Panc1 (cell line): ENCODE measurements around the gene MYRIP. TPM values are rescaled to one million over a fixed set of nuclear protein-coding genes. Genes with fewer than 3 reads are reported as not detected.

Source experiments
- ATAC-seq: fragments of 200-7000 bp; cut with Tn5 transposase; 2 replicates; pipeline ENCODE4 v1.9.1; 2020; ENCODE audit warnings: mild to moderate bottlenecking, moderate library complexity
- BruUV-seq: library from RNA; stranded (reverse); fragments of 400-500 nt; replicated peaks from 2 replicates; lab custom pipeline; 2021; lab: Mats Ljungman, UMichigan
- CTCF ChIA-PET: fragments of 300-600 bp; sonication (Branson Sonifier 250); formaldehyde crosslinking; loops from one replicate; lab custom pipeline; 2022; ENCODE audit warnings: antibody characterized with exemption; lab: Charles Lee
- POLR2A ChIA-PET: fragments of 300-600 bp; sonication (Branson Sonifier 250); formaldehyde crosslinking; loops from one replicate; lab custom pipeline; 2022; ENCODE audit warnings: antibody characterized with exemption; lab: Charles Lee
- DNase-seq: peaks from one replicate; pipeline ENCODE4 v3.0.0-alpha.2; 2010; ENCODE audit warnings: low read depth, low spot score
- H3K27ac ChIP-seq: 2 replicates; pipeline ENCODE4 v1.5.1; 2011; ENCODE audit warnings: mild to moderate bottlenecking, low read length, inconsistent platforms
- H3K27me3 ChIP-seq: fragments of 200-500 bp; sonication (Bioruptor generic); 2 replicates; pipeline ENCODE4 v1.6.0; 2014; ENCODE audit warnings: low read length, inconsistent platforms; ENCODE audit not compliant: control insufficient read depth, insufficient read depth
- H3K36me3 ChIP-seq: fragments of 200-500 bp; sonication (Bioruptor generic); 2 replicates; pipeline ENCODE4 v1.5.1; 2014; ENCODE audit warnings: inconsistent platforms, mild to moderate bottlenecking, low read length, moderate library complexity; ENCODE audit not compliant: control insufficient read depth, insufficient read depth
- H3K4me1 ChIP-seq: 2 replicates; pipeline ENCODE4 v1.5.1; 2011; ENCODE audit warnings: inconsistent platforms, mild to moderate bottlenecking, low read length, moderate library complexity; ENCODE audit not compliant: control insufficient read depth, insufficient read depth
- H3K4me3 ChIP-seq, 2 experiments: 2 replicates each; pipeline ENCODE4 v1.5.1; 2011 to 2012; ENCODE audit warnings: low read depth in 2 of 2, low read length in 2 of 2, mild to moderate bottlenecking in 2 of 2, inconsistent platforms in 1 of 2, moderate library complexity in 1 of 2
- H3K9me3 ChIP-seq: fragments of 200-500 bp; sonication (Bioruptor generic); 2 replicates; pipeline ENCODE4 v1.5.1; 2014; ENCODE audit warnings: low read depth, mild to moderate bottlenecking, inconsistent platforms, low read length, moderate library complexity; ENCODE audit not compliant: control insufficient read depth, insufficient read depth
- POLR2AphosphoS5 ChIP-seq: IDR thresholded peaks from 2 replicates; pipeline ENCODE4 v1.6.1; 2012; ENCODE audit warnings: mild to moderate bottlenecking, low read depth, low read length, moderate library complexity
- SIN3A ChIP-seq: IDR thresholded peaks from 2 replicates; pipeline ENCODE4 v1.6.1; 2012; ENCODE audit warnings: low read depth, mild to moderate bottlenecking, low read length, moderate library complexity, borderline replicate concordance; ENCODE audit not compliant: insufficient read depth
- TCF7L2 ChIP-seq: IDR thresholded peaks from 2 replicates; pipeline ENCODE4 v1.6.1; 2011; ENCODE audit warnings: mild to moderate bottlenecking, low read depth, low read length, inconsistent platforms
- in situ Hi-C: cut with HindIII; loops from 2 replicates; pipeline ENCODE4 v1.10.0; 2016; ENCODE audit warnings: low sequenced_read_pairs, low pct_unique_long_range_greater_than_20kb
- intact Hi-C: fragments of 100-400 bp; cut with micrococcal nuclease; formaldehyde crosslinking; loops from one replicate; pipeline ENCODE4 v1.10.0; 2022; ENCODE audit not compliant: unreplicated experiment
- total RNA-seq: library from RNA; stranded (reverse); gene quantifications from one replicate; pipeline ENCODE4 v1.2.1, GENCODE V29; 2021; ENCODE audit not compliant: unreplicated experiment
- TF ChIP-seq, protein P1 (sequence below), 2 experiments: IDR thresholded peaks; 2 replicates each; pipeline ENCODE4 v1.6.1; 2011 to 2012; ENCODE audit warnings: low read depth in 2 of 2, control low read depth in 1 of 2, low read length in 1 of 2, mild to moderate bottlenecking in 1 of 2, moderate library complexity in 1 of 2; ENCODE audit not compliant: insufficient read depth in 1 of 2
- TF ChIP-seq, protein P2 (sequence below): fragments of 450-650 bp; IDR thresholded peaks from 2 replicates; pipeline ENCODE4 v1.5.1; 2017; ENCODE audit warnings: mild to moderate bottlenecking

Gene MYRIP
- total RNA-seq, 1 experiment from 2014 or later: 0.59 TPM

DNA sequence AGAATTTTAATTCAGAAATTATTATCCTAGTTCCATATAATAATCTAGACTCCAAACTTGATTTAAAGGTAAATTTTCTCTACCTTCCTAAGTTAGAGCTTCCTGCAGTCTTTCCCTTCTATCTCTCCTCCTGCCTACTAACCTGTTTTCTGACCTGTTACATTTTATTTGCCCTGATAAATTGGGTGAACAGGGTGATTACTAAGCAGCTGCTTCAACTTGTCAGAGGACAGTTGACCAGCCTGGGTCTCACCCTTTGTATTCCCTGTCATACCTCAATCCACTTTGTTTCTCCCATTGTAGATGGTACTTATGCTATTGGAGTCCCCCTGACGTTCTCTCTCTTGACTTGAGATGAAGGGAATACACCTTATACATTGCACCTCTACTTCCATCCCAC, 28.4 kb upstream of the MYRIP start:
- Histone ChIP-seq H3K4me3 (no peak overlapping the region), H3K36me3 (no peaks in the 10 kb centered on the region), H3K27me3 (no peaks in the 10 kb centered on the region; the same call in 1 of the 2 replicates), H3K27ac (no peak overlapping the region), H3K4me1 (no peaks in the 10 kb centered on the region), H3K9me3 (no peaks in the 10 kb centered on the region)
- in situ Hi-C loops: no loop called here
- POLR2A ChIA-PET: no interaction called here
- no peak for DNase-seq
- TF ChIP-seq TCF7L2 (no peak), SIN3A (no peak), POLR2AphosphoS5 (no peak)
- TF ChIP-seq, protein P1, sequence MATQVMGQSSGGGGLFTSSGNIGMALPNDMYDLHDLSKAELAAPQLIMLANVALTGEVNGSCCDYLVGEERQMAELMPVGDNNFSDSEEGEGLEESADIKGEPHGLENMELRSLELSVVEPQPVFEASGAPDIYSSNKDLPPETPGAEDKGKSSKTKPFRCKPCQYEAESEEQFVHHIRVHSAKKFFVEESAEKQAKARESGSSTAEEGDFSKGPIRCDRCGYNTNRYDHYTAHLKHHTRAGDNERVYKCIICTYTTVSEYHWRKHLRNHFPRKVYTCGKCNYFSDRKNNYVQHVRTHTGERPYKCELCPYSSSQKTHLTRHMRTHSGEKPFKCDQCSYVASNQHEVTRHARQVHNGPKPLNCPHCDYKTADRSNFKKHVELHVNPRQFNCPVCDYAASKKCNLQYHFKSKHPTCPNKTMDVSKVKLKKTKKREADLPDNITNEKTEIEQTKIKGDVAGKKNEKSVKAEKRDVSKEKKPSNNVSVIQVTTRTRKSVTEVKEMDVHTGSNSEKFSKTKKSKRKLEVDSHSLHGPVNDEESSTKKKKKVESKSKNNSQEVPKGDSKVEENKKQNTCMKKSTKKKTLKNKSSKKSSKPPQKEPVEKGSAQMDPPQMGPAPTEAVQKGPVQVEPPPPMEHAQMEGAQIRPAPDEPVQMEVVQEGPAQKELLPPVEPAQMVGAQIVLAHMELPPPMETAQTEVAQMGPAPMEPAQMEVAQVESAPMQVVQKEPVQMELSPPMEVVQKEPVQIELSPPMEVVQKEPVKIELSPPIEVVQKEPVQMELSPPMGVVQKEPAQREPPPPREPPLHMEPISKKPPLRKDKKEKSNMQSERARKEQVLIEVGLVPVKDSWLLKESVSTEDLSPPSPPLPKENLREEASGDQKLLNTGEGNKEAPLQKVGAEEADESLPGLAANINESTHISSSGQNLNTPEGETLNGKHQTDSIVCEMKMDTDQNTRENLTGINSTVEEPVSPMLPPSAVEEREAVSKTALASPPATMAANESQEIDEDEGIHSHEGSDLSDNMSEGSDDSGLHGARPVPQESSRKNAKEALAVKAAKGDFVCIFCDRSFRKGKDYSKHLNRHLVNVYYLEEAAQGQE (IDR thresholded peaks at IDR 0.05; ENCODE audit: insufficient read depth in 1 of 2, low read depth in 2 of 2, low read length in 1 of 2): no peak
- TF ChIP-seq, protein P2, sequence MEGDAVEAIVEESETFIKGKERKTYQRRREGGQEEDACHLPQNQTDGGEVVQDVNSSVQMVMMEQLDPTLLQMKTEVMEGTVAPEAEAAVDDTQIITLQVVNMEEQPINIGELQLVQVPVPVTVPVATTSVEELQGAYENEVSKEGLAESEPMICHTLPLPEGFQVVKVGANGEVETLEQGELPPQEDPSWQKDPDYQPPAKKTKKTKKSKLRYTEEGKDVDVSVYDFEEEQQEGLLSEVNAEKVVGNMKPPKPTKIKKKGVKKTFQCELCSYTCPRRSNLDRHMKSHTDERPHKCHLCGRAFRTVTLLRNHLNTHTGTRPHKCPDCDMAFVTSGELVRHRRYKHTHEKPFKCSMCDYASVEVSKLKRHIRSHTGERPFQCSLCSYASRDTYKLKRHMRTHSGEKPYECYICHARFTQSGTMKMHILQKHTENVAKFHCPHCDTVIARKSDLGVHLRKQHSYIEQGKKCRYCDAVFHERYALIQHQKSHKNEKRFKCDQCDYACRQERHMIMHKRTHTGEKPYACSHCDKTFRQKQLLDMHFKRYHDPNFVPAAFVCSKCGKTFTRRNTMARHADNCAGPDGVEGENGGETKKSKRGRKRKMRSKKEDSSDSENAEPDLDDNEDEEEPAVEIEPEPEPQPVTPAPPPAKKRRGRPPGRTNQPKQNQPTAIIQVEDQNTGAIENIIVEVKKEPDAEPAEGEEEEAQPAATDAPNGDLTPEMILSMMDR: no peak
- intact Hi-C loops: no loop called here
- no TSS peak for BruUV-seq
- CTCF ChIA-PET: no interaction called here
- no peak for ATAC-seq

DNA sequence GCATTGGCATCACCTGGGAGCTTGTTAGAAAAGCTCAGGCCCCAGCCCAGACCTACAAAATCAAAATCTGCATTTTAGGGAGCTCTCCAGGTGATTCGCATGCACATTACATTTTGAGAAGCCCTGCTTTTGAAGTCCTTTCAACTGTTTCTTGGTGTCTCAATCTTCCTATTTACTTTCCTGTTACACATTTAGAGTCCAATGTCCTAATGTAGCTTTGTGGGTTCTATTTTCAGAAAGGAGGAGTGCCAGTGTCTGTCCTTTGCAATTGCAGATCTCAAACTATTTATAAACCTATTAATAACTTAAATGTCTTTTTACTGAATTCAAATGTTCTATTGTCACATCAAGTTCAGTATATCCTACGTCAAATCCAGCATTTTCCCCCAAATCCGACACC, 27.8 kb upstream of the MYRIP start:
- no peaks in the 10 kb centered on the region for H3K4me1 ChIP-seq
- DNase-seq (no peak), ATAC-seq (no peak)
- H3K4me3 ChIP-seq: no peak overlapping the region
- ChIA-PET POLR2A (no interaction called here), CTCF (no interaction called here)
- intact Hi-C loops: no loop called here
- no peaks in the 10 kb centered on the region for H3K36me3 ChIP-seq
- no peak overlapping the region for H3K27ac ChIP-seq
- no peaks in the 10 kb centered on the region for H3K9me3 ChIP-seq
- TF ChIP-seq, protein P1 (IDR thresholded peaks at IDR 0.05; ENCODE audit: insufficient read depth in 1 of 2, low read depth in 2 of 2, low read length in 1 of 2): no peak
- no peak for TF ChIP-seq SIN3A
- TF ChIP-seq POLR2AphosphoS5: no peak
- TF ChIP-seq, protein P2: no peak
- no peak for TF ChIP-seq TCF7L2
- in situ Hi-C loops: no loop called here
- no TSS peak for BruUV-seq
- H3K27me3 ChIP-seq: no peaks in the 10 kb centered on the region; the same call in 1 of the 2 replicates
